Activated B cell treated with CpG ODN at 0.5 μM for 24 hours (primary cell): ENCODE results near the gene BCL6. TPM values are rescaled to one million over a fixed set of nuclear protein-coding genes. Genes with fewer than 3 reads are reported as not detected.
A peak's percentile ranks its signal among the peaks of the same experiment; 100 is the strongest.

Experiments
- ATAC-seq: fragments of 200-7000 bp; cut with Tn5 transposase; one replicate; pipeline ENCODE4 v1.10.0; 2021; ENCODE audit warnings: low read depth, mild to moderate bottlenecking, moderate library complexity
- CTCF ChIA-PET: fragments of 350-600 bp; sonication (Branson Sonifier 250); formaldehyde crosslinking; loops from one replicate; lab custom pipeline; 2021; ENCODE audit warnings: antibody characterized with exemption; lab: Charles Lee
- POLR2A ChIA-PET: fragments of 350-600 bp; sonication (Branson Sonifier 250); formaldehyde crosslinking; loops from one replicate; lab custom pipeline; 2021; ENCODE audit warnings: antibody characterized with exemption; lab: Charles Lee
- DNase-seq: peaks from one replicate; pipeline ENCODE4 v3.0.0; 2022
- H3K27ac Mint-ChIP-seq: one replicate; pipeline ENCODE4 v1.8.0; 2020; ENCODE audit warnings: mixed read lengths
- H3K27me3 Mint-ChIP-seq: one replicate; pipeline ENCODE4 v1.8.0; 2021; ENCODE audit warnings: mixed read lengths
- H3K36me3 Mint-ChIP-seq: one replicate; pipeline ENCODE4 v1.8.0; 2021; ENCODE audit warnings: low read depth, mixed read lengths
- H3K4me1 Mint-ChIP-seq: one replicate; pipeline ENCODE4 v1.8.0; 2021; ENCODE audit warnings: mixed read lengths
- H3K4me3 Mint-ChIP-seq: one replicate; pipeline ENCODE4 v1.8.0; 2020; ENCODE audit warnings: mild to moderate bottlenecking, mixed read lengths
- H3K9me3 Mint-ChIP-seq: one replicate; pipeline ENCODE4 v1.8.0; 2020; ENCODE audit warnings: mixed read lengths
- CTCF ChIP-seq: fragments of 200-600 bp; IDR thresholded peaks from one replicate; pipeline ENCODE4 v1.8.0; 2022; ENCODE audit warnings: antibody characterized with exemption, mild to moderate bottlenecking
- intact Hi-C: fragments of 100-400 bp; cut with micrococcal nuclease; formaldehyde crosslinking; loops from one replicate; pipeline ENCODE4 v1.15.1; 2024
- total RNA-seq: library from RNA; stranded (reverse); gene quantifications from 2 replicates; pipeline ENCODE4 v1.2.3, GENCODE V29; 2022

Gene BCL6
- total RNA-seq, 1 donor from 2014 or later: 100 TPM

GRCh38 chr3:187737368-187738070 lies 7.7 kb downstream of the BCL6 start:
- ChIA-PET POLR2A (interaction anchor here (0.6 to 4.6 kb wide), 26 partner anchors 8 to 1847 kb away, joined by 3 to 137 read pairs (median 4); partner anchors contain the start of genes BCL6 and EIF4A2), CTCF (interaction anchor here (0.6 to 6.4 kb wide), 14 partner anchors 10 to 1411 kb away, joined by 3 to 545 read pairs (median 10); no protein-coding TSS in a partner anchor)
- H3K27me3 Mint-ChIP-seq: no peaks in the 10 kb centered on the region
- DNase-seq (peak; percentile 53), ATAC-seq (peak; percentile 9)
- intact Hi-C loops: loop anchor here (1.0 to 10.0 kb wide), 2 partner anchors 1411 to 1497 kb away; no protein-coding TSS in a partner anchor
- H3K9me3 Mint-ChIP-seq: no peaks in the 10 kb centered on the region
- peak overlapping the region; percentile 98 for H3K4me3 Mint-ChIP-seq
- H3K27ac Mint-ChIP-seq: peak overlapping the region; percentile 81
- TF ChIP-seq CTCF: no peak
- peaks cover 56% of the 10 kb centered on the region for H3K4me1 Mint-ChIP-seq
- peaks cover 29% of the 10 kb centered on the region for H3K36me3 Mint-ChIP-seq

GRCh38 chr3:187737006-187737367 lies 8.3 kb downstream of the BCL6 start:
- DNase-seq: no peak
- POLR2A ChIA-PET: interaction anchor here (0.6 to 4.6 kb wide), 14 partner anchors 9 to 1847 kb away, joined by 3 to 137 read pairs (median 4); partner anchors contain the start of genes BCL6 and EIF4A2

GRCh38 chr3:187736418-187736871 lies 8.8 kb downstream of the BCL6 start:
- peak overlapping the region; percentile 98 for H3K4me3 Mint-ChIP-seq
- ATAC-seq (no peak), DNase-seq (no peak)
- ChIA-PET CTCF (interaction anchor here (0.8 to 6.4 kb wide), 2 partner anchors 1219 to 1304 kb away, joined by 3 to 545 read pairs; no protein-coding TSS in a partner anchor), POLR2A (interaction anchor here (0.6 to 1.1 kb wide), 10 partner anchors 9 to 1546 kb away, joined by 3 to 15 read pairs (median 5); partner anchors contain the start of genes BCL6 and EIF4A2)
- no peaks in the 10 kb centered on the region for H3K9me3 Mint-ChIP-seq
- H3K36me3 Mint-ChIP-seq: peaks cover 38% of the 10 kb centered on the region
- intact Hi-C loops: loop anchor here (10.0 kb wide), 1 partner anchor 1498 kb away; no protein-coding TSS in a partner anchor
- H3K27ac Mint-ChIP-seq: no peak overlapping the region
- TF ChIP-seq CTCF: no peak
- peaks cover 45% of the 10 kb centered on the region for H3K4me1 Mint-ChIP-seq
- no peaks in the 10 kb centered on the region for H3K27me3 Mint-ChIP-seq

More at GRCh38 chr3:187737006-187737367, 8.3 kb downstream of the BCL6 start:
- ATAC-seq: no peak
- intact Hi-C loops: loop anchor here (10.0 kb wide), 1 partner anchor 1498 kb away; no protein-coding TSS in a partner anchor
- H3K4me1 Mint-ChIP-seq: peaks cover 50% of the 10 kb centered on the region
- no peaks in the 10 kb centered on the region for H3K27me3 Mint-ChIP-seq
- no peaks in the 10 kb centered on the region for H3K9me3 Mint-ChIP-seq
- TF ChIP-seq CTCF: no peak
- H3K4me3 Mint-ChIP-seq: peak overlapping the region; percentile 98
- peaks cover 34% of the 10 kb centered on the region for H3K36me3 Mint-ChIP-seq
- CTCF ChIA-PET: interaction anchor here (4.3 to 6.4 kb wide), 2 partner anchors 1219 to 1304 kb away, joined by 79 to 545 read pairs; no protein-coding TSS in a partner anchor
- H3K27ac Mint-ChIP-seq: peak overlapping the region; percentile 81

GRCh38 chr3:187735837-187736236 lies 9.4 kb downstream of the BCL6 start:
- peaks cover 44% of the 10 kb centered on the region for H3K36me3 Mint-ChIP-seq
- H3K27ac Mint-ChIP-seq: no peak overlapping the region
- no peak overlapping the region for H3K4me3 Mint-ChIP-seq
- POLR2A ChIA-PET: interaction anchor here (0.5 to 0.6 kb wide), 2 partner anchors 471 to 1546 kb away, joined by 4 to 7 read pairs; no protein-coding TSS in a partner anchor
- H3K4me1 Mint-ChIP-seq: peaks cover 39% of the 10 kb centered on the region
- intact Hi-C loops: loop anchor here (10.0 kb wide), 1 partner anchor 1499 kb away; no protein-coding TSS in a partner anchor
- CTCF ChIA-PET: interaction anchor here (0.8 to 6.4 kb wide), 2 partner anchors 1220 to 1305 kb away, joined by 3 to 545 read pairs; no protein-coding TSS in a partner anchor
- H3K27me3 Mint-ChIP-seq: no peaks in the 10 kb centered on the region
- no peak for ATAC-seq
- no peaks in the 10 kb centered on the region for H3K9me3 Mint-ChIP-seq
- no peak for TF ChIP-seq CTCF
- no peak for DNase-seq
